HFF-Myc (cell line): ENCODE data around the gene PADI1.

Experiments
- DNase-seq: peaks from one replicate; pipeline ENCODE4 v3.0.0-alpha.2; 2011; ENCODE audit warnings: low read depth; ENCODE audit errors: extremely low read depth
- H3K4me3 ChIP-seq: replicated peaks from 2 replicates; pipeline ENCODE4 v1.5.1; 2011; ENCODE audit warnings: low read depth, mild to moderate bottlenecking, control low read depth, low read length
- CTCF ChIP-seq: IDR thresholded peaks from 2 replicates; pipeline ENCODE4 v1.5.1; 2012; ENCODE audit warnings: mild to moderate bottlenecking, low read depth, low read length, control low read depth; ENCODE audit errors: missing control alignments

PADI1 gene

GRCh38 chr1:17167786-17168090 lies 37.2 kb upstream of the PADI1 start:
- DNase-seq = no peak
- no peak for TF ChIP-seq CTCF
- H3K4me3 ChIP-seq = no peak overlapping the region

DNA sequence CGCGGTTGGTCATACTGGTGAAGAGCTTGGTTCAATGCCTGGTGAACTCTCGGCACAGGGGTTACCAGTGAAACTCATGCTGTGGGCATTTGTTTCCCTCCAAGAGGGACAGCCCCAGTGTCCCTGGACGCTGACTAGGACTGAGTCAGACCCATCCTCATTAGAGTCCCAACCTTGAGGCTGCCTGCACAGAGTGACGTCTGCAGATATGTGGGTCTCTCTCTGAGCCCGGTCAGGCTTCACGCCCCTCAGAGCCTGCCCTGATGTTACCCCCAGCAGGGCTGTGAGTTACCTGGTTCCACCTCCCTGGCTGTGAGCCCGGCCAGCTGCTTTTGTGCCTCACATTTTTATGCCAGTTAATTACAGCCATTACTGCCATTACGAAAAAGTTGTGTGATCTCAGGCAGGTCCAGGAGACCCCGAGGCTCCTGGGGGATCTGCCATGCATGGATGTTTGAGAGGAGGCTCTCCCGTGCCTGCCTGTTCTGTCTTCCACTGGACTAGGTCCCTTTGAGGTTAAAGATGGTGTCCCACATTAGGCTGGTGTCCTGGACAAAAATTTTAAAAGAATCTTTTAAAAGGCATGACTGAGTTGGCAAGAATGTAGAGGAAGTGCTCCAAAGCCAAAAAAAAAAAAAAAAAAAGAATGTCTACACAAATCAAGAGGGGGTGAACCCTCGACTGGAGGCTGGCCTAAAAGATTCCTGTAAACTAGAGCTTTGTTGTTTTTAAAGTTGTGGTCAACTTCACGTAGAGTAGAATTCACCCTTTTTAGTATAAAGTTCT lies 36.6 kb upstream of the PADI1 start:
- no peak overlapping the region for H3K4me3 ChIP-seq
- no peak for TF ChIP-seq CTCF
- DNase-seq = peak; percentile 54

- TF ChIP-seq CTCF = no peak
- no peak overlapping the region for H3K4me3 ChIP-seq
- DNase-seq = no peak
Measured at GRCh38 chr1:17170571-17170970, 34.4 kb upstream of the PADI1 start.

DNA sequence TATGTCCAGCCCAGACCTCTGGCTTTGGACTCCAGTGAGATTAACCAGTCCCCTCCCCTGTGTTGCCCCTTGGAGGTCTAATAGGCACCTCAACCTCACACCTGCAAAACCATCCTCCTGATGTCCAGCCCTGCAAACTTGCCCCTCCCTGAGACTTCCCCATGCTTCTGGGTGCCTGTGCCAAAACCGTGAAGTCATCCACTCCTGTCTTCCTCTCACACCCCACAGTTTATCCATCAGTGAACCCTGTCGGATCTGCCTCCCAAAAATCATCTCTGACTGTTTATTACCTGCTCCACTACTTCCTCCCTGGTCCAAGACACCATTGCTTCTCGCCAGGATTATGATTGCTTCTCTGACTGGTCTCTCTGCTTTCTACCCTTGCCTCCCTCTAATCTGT lies 31.7 kb upstream of the PADI1 start:
- TF ChIP-seq CTCF = no peak
- no peak for DNase-seq
- no peak overlapping the region for H3K4me3 ChIP-seq

DNA sequence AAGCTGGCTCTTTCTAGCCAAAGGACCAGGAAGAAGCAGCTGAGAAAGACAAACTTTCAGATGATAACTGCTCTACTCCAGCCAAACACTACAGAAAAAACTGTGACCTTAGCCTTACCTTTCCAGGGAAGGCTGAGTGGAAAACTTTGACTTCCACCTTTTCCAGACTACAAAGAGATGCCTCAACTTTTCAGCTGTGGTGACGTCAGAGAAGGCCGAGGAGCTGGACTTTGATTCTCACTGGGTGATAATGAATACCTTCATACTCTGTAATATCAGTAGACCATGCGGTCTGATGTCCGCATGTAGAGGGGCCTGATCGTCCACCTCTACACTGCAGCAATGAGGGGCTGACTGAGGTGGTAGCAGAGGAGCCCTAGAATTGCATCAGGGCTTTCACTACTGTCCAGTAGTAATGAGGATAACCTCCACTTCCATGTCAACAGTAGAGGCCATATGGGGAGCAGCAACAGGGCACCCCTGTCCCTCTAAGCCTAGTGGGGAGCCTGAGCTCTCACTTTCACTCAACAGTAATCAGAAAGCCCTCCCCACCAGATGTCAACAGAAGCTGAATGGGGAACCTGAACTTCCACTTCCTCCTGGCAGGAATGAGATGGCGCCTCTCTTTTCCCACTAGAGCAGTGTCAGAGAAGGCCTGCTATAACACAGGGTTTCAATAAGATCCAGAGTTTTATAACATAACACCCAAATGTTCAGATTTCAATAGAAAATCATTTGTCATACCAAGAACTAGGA lies 28.4 kb upstream of the PADI1 start:
- no peak overlapping the region for H3K4me3 ChIP-seq
- TF ChIP-seq CTCF = no peak
- no peak for DNase-seq

- TF ChIP-seq CTCF = no peak
- DNase-seq = no peak
- no peak overlapping the region for H3K4me3 ChIP-seq
Measured at GRCh38 chr1:17177651-17178050, 27.3 kb upstream of the PADI1 start.
